ENCODE measurements around the gene SBF2.

SBF2 gene

DNA sequence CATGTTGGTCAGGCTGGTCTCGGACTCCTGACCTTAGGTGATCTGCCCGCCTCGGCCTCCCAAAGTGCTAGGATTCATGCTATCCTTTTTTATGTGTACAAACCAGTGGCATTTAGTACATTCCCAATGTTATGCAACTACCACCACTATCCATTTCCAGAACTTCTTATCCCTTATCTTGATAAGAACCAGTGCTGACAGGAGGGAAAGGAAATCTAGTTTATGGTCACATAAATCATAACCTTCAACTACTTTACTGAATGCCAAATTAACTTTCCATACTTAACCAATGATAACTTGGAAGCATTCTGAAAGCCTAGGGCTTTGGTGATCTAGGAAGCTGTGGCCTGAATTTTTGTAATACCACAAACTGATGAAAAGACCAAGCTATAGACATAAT, 459.7 kb downstream of the SBF2 start:
- TF ChIP-seq EZH2phosphoT487 (conservative IDR thresholded peaks at IDR 0.05; ENCODE audit: low read length) (no peak), CTCF (IDR thresholded peaks at IDR 0.05; ENCODE audit: insufficient read depth, low read length, poor library complexity, severe bottlenecking) (no peak)
- H3K9ac ChIP-seq (ENCODE audit: low read length), result no peak overlapping the region
- H3F3A ChIP-seq (ENCODE audit: insufficient read depth), result no peaks in the 10 kb centered on the region
- H3K27me3 ChIP-seq (ENCODE audit: low read length), result no peaks in the 10 kb centered on the region
- H3K79me2 ChIP-seq (ENCODE audit: insufficient read depth, low read length), result no peaks in the 10 kb centered on the region
- H3K4me2 ChIP-seq (ENCODE audit: low read depth, low read length, poor library complexity, severe bottlenecking), result no peak overlapping the region
- no peaks in the 10 kb centered on the region for H3K36me3 ChIP-seq (ENCODE audit: low read length)
- H3K9me3 ChIP-seq (ENCODE audit: insufficient read depth, low read length), result no peaks in the 10 kb centered on the region
- H4K20me1 ChIP-seq (ENCODE audit: low read depth, low read length), result no peaks in the 10 kb centered on the region
- H2AFZ ChIP-seq (ENCODE audit: low read depth, low read length, severe bottlenecking), result no peak overlapping the region
- H3K27ac ChIP-seq (ENCODE audit: low read depth, low read length), result no peak overlapping the region
- no peak overlapping the region for H3K4me3 ChIP-seq (ENCODE audit: insufficient read depth, low read length, poor library complexity, severe bottlenecking)
- no peaks in the 10 kb centered on the region for H3K9me2 ChIP-seq (replicated peaks; ENCODE audit: insufficient read depth, low read length)

DNA sequence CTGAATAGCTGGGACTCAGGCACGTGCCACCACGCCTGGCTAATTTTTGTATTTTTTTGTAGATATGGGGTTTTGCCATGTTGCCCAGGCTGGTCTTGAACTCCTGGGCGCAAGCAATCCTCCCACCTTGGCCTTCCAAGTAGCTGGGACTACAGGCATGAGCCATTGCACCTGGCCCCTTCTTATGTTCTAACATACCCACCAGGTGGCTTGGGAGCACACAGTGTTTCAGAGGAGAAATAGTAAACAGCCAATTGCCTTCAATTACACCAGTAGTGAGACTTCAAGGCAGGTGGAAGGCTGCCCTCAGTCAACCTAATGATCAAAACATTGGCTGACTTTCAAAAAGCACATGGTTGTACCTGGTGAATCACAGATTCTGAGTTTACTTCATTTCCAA, 462.9 kb downstream of the SBF2 start:
- Histone ChIP-seq H3K9ac (ENCODE audit: low read length) (no peak overlapping the region), H3K79me2 (ENCODE audit: insufficient read depth, low read length) (no peaks in the 10 kb centered on the region), H3K27me3 (ENCODE audit: low read length) (no peaks in the 10 kb centered on the region), H3K27ac (ENCODE audit: low read depth, low read length) (no peak overlapping the region), H3K36me3 (ENCODE audit: low read length) (no peaks in the 10 kb centered on the region), H3K9me2 (replicated peaks; ENCODE audit: insufficient read depth, low read length) (no peaks in the 10 kb centered on the region), H2AFZ (ENCODE audit: low read depth, low read length, severe bottlenecking) (no peak overlapping the region), H4K20me1 (ENCODE audit: low read depth, low read length) (no peaks in the 10 kb centered on the region), H3K9me3 (ENCODE audit: insufficient read depth, low read length) (no peaks in the 10 kb centered on the region), H3K4me3 (ENCODE audit: insufficient read depth, low read length, poor library complexity, severe bottlenecking) (no peak overlapping the region), H3K4me2 (ENCODE audit: low read depth, low read length, poor library complexity, severe bottlenecking) (no peak overlapping the region), H3F3A (ENCODE audit: insufficient read depth) (no peaks in the 10 kb centered on the region)
- TF ChIP-seq CTCF (IDR thresholded peaks at IDR 0.05; ENCODE audit: insufficient read depth, low read length, poor library complexity, severe bottlenecking) (no peak), EZH2phosphoT487 (conservative IDR thresholded peaks at IDR 0.05; ENCODE audit: low read length) (no peak)

- H3K79me2 ChIP-seq (ENCODE audit: insufficient read depth, low read length), result no peaks in the 10 kb centered on the region
- H3F3A ChIP-seq (ENCODE audit: insufficient read depth), result no peaks in the 10 kb centered on the region
- H3K36me3 ChIP-seq (ENCODE audit: low read length), result no peaks in the 10 kb centered on the region
- H3K9me3 ChIP-seq (ENCODE audit: insufficient read depth, low read length), result no peaks in the 10 kb centered on the region
- no peaks in the 10 kb centered on the region for H3K27me3 ChIP-seq (ENCODE audit: low read length)
- no peak overlapping the region for H3K27ac ChIP-seq (ENCODE audit: low read depth, low read length)
- H2AFZ ChIP-seq (ENCODE audit: low read depth, low read length, severe bottlenecking), result no peak overlapping the region
- TF ChIP-seq CTCF (IDR thresholded peaks at IDR 0.05; ENCODE audit: insufficient read depth, low read length, poor library complexity, severe bottlenecking) (no peak), EZH2phosphoT487 (conservative IDR thresholded peaks at IDR 0.05; ENCODE audit: low read length) (no peak)
- H4K20me1 ChIP-seq (ENCODE audit: low read depth, low read length), result no peaks in the 10 kb centered on the region
- no peak overlapping the region for H3K9ac ChIP-seq (ENCODE audit: low read length)
- H3K4me2 ChIP-seq (ENCODE audit: low read depth, low read length, poor library complexity, severe bottlenecking), result no peak overlapping the region
- H3K9me2 ChIP-seq (replicated peaks; ENCODE audit: insufficient read depth, low read length), result no peaks in the 10 kb centered on the region
- H3K4me3 ChIP-seq (ENCODE audit: insufficient read depth, low read length, poor library complexity, severe bottlenecking), result no peak overlapping the region
These were observed 466.3 kb downstream of the SBF2 start for GRCh38 chr11:9827708-9828107.

DNA sequence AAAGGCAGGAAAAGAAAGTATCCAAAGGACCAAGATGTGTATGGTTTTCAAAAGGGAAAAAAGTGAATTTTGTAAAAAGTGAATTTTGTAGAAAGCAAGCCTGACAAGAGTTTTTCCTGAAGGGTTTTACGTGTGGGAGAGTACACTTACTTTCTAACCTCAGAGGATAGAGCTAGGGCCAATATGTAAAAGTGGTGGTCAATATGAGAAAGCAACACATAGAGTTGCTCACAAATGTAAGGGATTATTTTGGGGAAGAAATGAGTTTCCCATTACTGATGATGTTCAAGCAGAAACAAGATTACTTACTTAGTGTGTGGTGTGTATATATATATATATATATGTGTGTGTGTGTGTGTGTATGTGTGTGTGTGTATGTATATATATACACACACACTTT, 467.6 kb downstream of the SBF2 start:
- Histone ChIP-seq H3K9ac (ENCODE audit: low read length) (no peak overlapping the region), H3K4me2 (ENCODE audit: low read depth, low read length, poor library complexity, severe bottlenecking) (no peak overlapping the region), H4K20me1 (ENCODE audit: low read depth, low read length) (no peaks in the 10 kb centered on the region), H3K36me3 (ENCODE audit: low read length) (no peaks in the 10 kb centered on the region), H3K27me3 (ENCODE audit: low read length) (no peaks in the 10 kb centered on the region), H3K9me3 (ENCODE audit: insufficient read depth, low read length) (no peaks in the 10 kb centered on the region), H3K27ac (ENCODE audit: low read depth, low read length) (no peak overlapping the region), H3K4me3 (ENCODE audit: insufficient read depth, low read length, poor library complexity, severe bottlenecking) (no peak overlapping the region), H3K79me2 (ENCODE audit: insufficient read depth, low read length) (no peaks in the 10 kb centered on the region), H3K9me2 (replicated peaks; ENCODE audit: insufficient read depth, low read length) (no peaks in the 10 kb centered on the region), H2AFZ (ENCODE audit: low read depth, low read length, severe bottlenecking) (no peak overlapping the region), H3F3A (ENCODE audit: insufficient read depth) (no peaks in the 10 kb centered on the region)
- TF ChIP-seq EZH2phosphoT487 (conservative IDR thresholded peaks at IDR 0.05; ENCODE audit: low read length) (no peak), CTCF (IDR thresholded peaks at IDR 0.05; ENCODE audit: insufficient read depth, low read length, poor library complexity, severe bottlenecking) (no peak)

All from SU-DHL-6 (cell line).